ENCODE results near the gene ADAM12. TPM values are rescaled to one million over a fixed set of nuclear protein-coding genes. Genes with fewer than 3 reads are reported as not detected.

ADAM12 gene
- total RNA-seq, 1 donor from 2014 or later: 8.0 TPM

- Histone ChIP-seq H3F3A (ENCODE audit: low read depth) (no peaks in the 10 kb centered on the region), H3K27ac (no peak overlapping the region), H3K9ac (no peak overlapping the region), H3K4me3 (no peak overlapping the region), H2AFZ (replicated peaks) (no peak overlapping the region), H3K4me1 (no peaks in the 10 kb centered on the region), H3K27me3 (no peaks in the 10 kb centered on the region), H3K4me2 (no peak overlapping the region), H4K20me1 (ENCODE audit: low read depth) (no peaks in the 10 kb centered on the region), H3K79me2 (ENCODE audit: low read depth) (no peaks in the 10 kb centered on the region), H3K9me3 (ENCODE audit: low read depth) (no peaks in the 10 kb centered on the region), H3K36me3 (peaks cover 6% of the 10 kb centered on the region)
- TF ChIP-seq EZH2phosphoT487 (IDR thresholded peaks at IDR 0.05): no peak
- no peak for TF ChIP-seq EZH2 (IDR thresholded peaks at IDR 0.05)
- TF ChIP-seq CTCF (IDR thresholded peaks at IDR 0.05): no peak
- Mint-ChIP-seq H3K27ac (no peak overlapping the region), H3K4me1 (no peaks in the 10 kb centered on the region), H3K4me3 (no peak overlapping the region), H3K27me3 (ENCODE audit: insufficient read depth, low read depth) (no peaks in the 10 kb centered on the region), H3K36me3 (peaks cover 2% of the 10 kb centered on the region), H3K9me3 (peaks cover 12% of the 10 kb centered on the region)
- no peak for DNase-seq (ENCODE audit: low spot score)
These were observed 423.7 kb downstream of the ADAM12 start for GRCh38 chr10:125964558-125964957.

Small RNAs within 50 kb of the gene (small RNA-seq; reads per million reads assigned to genes)
- gene RNA5SP328: not detected
